HepG2 (cell line): ENCODE measurements around the gene MRFAP1L1. TPM values are rescaled to one million over a fixed set of nuclear protein-coding genes. Genes with fewer than 3 reads are reported as not detected.

Experiments used
- ERF ChIP-seq: IDR thresholded peaks from 2 replicates; pipeline ENCODE4 v1.6.1; 2018; ENCODE audit warnings: missing biosample characterization, missing genetic modification reagents
- GATA4 ChIP-seq: sonication (generic); IDR thresholded peaks from 2 replicates; pipeline ENCODE4 v1.6.1; 2016; ENCODE audit warnings: antibody characterized with exemption, low read depth, borderline replicate concordance
- GATAD2A ChIP-seq: IDR thresholded peaks from 2 replicates; pipeline ENCODE4 v1.6.1; 2016
- MIXL1 ChIP-seq: IDR thresholded peaks from 2 replicates; pipeline ENCODE4 v1.6.1; 2016
- NR3C1 ChIP-seq: sonication (generic); formaldehyde crosslinking; IDR thresholded peaks from 2 replicates; pipeline ENCODE4 v1.4.0; 2020; ENCODE audit warnings: missing genetic modification reagents
- PRPF4 ChIP-seq: fragments of 200-400 bp; formaldehyde crosslinking; IDR thresholded peaks from 2 replicates; pipeline ENCODE4 v1.6.1; 2016; ENCODE audit warnings: low read length, low read depth; ENCODE audit not compliant: poor library complexity, severe bottlenecking
- SKI ChIP-seq: fragments of 450-650 bp; IDR thresholded peaks from one replicate; pipeline ENCODE4 v1.6.1; 2018; ENCODE audit warnings: mild to moderate bottlenecking; ENCODE audit not compliant: partially characterized antibody
- TP53 ChIP-seq: sonication (generic); formaldehyde crosslinking; conservative IDR thresholded peaks from 2 replicates; pipeline ENCODE4 v1.4.0; 2020; ENCODE audit warnings: missing genetic modification reagents
- ZBTB21 ChIP-seq: sonication (generic); formaldehyde crosslinking; IDR thresholded peaks from 2 replicates; pipeline ENCODE4 v1.4.0; 2020; ENCODE audit warnings: missing genetic modification reagents
- ZMYM4 ChIP-seq: sonication (generic); formaldehyde crosslinking; IDR thresholded peaks from 2 replicates; pipeline ENCODE4 v1.8.1; 2023; ENCODE audit warnings: mild to moderate bottlenecking, missing genetic modification reagents
- ZNF569 ChIP-seq: sonication (generic); formaldehyde crosslinking; IDR thresholded peaks from 2 replicates; pipeline ENCODE4 v1.5.0; 2020; ENCODE audit warnings: mild to moderate bottlenecking, missing genetic modification reagents, moderate library complexity, borderline replicate concordance
- ZNF687 ChIP-seq: sonication (generic); formaldehyde crosslinking; IDR thresholded peaks from 2 replicates; pipeline ENCODE4 v1.5.1; 2020; ENCODE audit warnings: mild to moderate bottlenecking, missing genetic modification reagents, moderate library complexity
- ZNF879 ChIP-seq: sonication (generic); formaldehyde crosslinking; IDR thresholded peaks from 2 replicates; pipeline ENCODE4 v1.8.1; 2023; ENCODE audit warnings: missing genetic modification reagents
- ZSCAN25 ChIP-seq: sonication (generic); formaldehyde crosslinking; IDR thresholded peaks from 2 replicates; pipeline ENCODE4 v1.8.0; 2022; ENCODE audit warnings: mild to moderate bottlenecking, missing genetic modification reagents
- polyA plus RNA-seq, 8 experiments: library from polyadenylated mRNA; depleted of rRNA in 3 of 8; stranded (reverse) in 7 of 8; unstranded in 1 of 8; fragments of >200 nt; fragmentation: Illumina TruSeq in 4 of 8; extraction: Trizol in 4 of 8; gene quantifications; 2 replicates each; pipeline versions ENCODE4 v1.2.1 to v1.2.3, GENCODE V29; 2011 to 2016; ENCODE audit warnings: low read depth in 4 of 8, missing spikeins in 1 of 8, mixed read lengths in 1 of 8; ENCODE audit not compliant: insufficient read depth in 1 of 8
- total RNA-seq, 5 experiments: library from RNA; depleted of rRNA; stranded (reverse); fragments of >200 nt; fragmentation: Illumina TruSeq; extraction: Trizol; gene quantifications; 2 replicates each; pipeline ENCODE4 v1.2.3, GENCODE V29; 2016; ENCODE audit warnings: low read depth in 1 of 5
- TF ChIP-seq, protein P1 (sequence below): sonication (generic); formaldehyde crosslinking; IDR thresholded peaks from 2 replicates; pipeline ENCODE4 v1.4.0; 2020; ENCODE audit warnings: mild to moderate bottlenecking, low read depth, missing genetic modification reagents
- TF ChIP-seq, protein P2 (sequence below): sonication (generic); formaldehyde crosslinking; IDR thresholded peaks from 2 replicates; pipeline ENCODE4 v1.5.0; 2020; ENCODE audit warnings: mild to moderate bottlenecking, missing genetic modification reagents, borderline replicate concordance
- TF ChIP-seq, protein P3 (sequence below): sonication (generic); formaldehyde crosslinking; IDR thresholded peaks from 2 replicates; pipeline ENCODE4 v1.8.0; 2022; ENCODE audit warnings: missing genetic modification reagents, low read depth, mild to moderate bottlenecking, borderline replicate concordance
- TF ChIP-seq, protein P4 (sequence below): sonication (generic); formaldehyde crosslinking; IDR thresholded peaks from 2 replicates; pipeline ENCODE4 v1.5.1; 2020; ENCODE audit warnings: missing genetic modification reagents, mild to moderate bottlenecking, borderline replicate concordance
- TF ChIP-seq, protein P5 (sequence below): sonication (generic); formaldehyde crosslinking; IDR thresholded peaks from 2 replicates; pipeline ENCODE4 v1.5.0; 2020; ENCODE audit warnings: missing genetic modification reagents

MRFAP1L1 gene
- total and polyA plus RNA-seq, 2 of the 13 experiments (the other 11 are each of a cell fraction or from before 2014, with no cell fraction given) = 44.8 to 76.6 TPM

GRCh38 chr4:6688879-6689505 lies 20.7 kb downstream of the MRFAP1L1 start (continued):
- 0 out of 2 replicates have a peak, but pooled peaks have one; percentile 17 for TF ChIP-seq ZBTB21
- peak; percentile 61; the same call in 1 of the 2 replicates for TF ChIP-seq ZNF569
- TF ChIP-seq ZNF879 = 0 out of 2 replicates have a peak, but pooled peaks have one; percentile 77
- TF ChIP-seq ERF (CRISPR knock-in tag) = no peak; the same call in 1 of the 2 replicates
- TF ChIP-seq, protein P1, sequence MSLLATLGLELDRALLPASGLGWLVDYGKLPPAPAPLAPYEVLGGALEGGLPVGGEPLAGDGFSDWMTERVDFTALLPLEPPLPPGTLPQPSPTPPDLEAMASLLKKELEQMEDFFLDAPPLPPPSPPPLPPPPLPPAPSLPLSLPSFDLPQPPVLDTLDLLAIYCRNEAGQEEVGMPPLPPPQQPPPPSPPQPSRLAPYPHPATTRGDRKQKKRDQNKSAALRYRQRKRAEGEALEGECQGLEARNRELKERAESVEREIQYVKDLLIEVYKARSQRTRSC (CRISPR knock-in tag) = no peak
- TF ChIP-seq MIXL1 (CRISPR knock-in tag) = peak; percentile 6; the same call in 1 of the 2 replicates
- TF ChIP-seq ZSCAN25 = peak; percentile 46; the same call in 1 of the 2 replicates
- no peak for TF ChIP-seq NR3C1 (CRISPR knock-in tag)
- peak; percentile 43 for TF ChIP-seq SKI
- TF ChIP-seq GATAD2A (CRISPR knock-in tag) = peak; percentile 52
- peak; percentile 76 for TF ChIP-seq ZNF687 (CRISPR knock-in tag)
- peak; percentile 33; the same call in 1 of the 2 replicates for TF ChIP-seq ZMYM4 (CRISPR knock-in tag)
- TF ChIP-seq PRPF4 = no peak
- TF ChIP-seq, protein P2, sequence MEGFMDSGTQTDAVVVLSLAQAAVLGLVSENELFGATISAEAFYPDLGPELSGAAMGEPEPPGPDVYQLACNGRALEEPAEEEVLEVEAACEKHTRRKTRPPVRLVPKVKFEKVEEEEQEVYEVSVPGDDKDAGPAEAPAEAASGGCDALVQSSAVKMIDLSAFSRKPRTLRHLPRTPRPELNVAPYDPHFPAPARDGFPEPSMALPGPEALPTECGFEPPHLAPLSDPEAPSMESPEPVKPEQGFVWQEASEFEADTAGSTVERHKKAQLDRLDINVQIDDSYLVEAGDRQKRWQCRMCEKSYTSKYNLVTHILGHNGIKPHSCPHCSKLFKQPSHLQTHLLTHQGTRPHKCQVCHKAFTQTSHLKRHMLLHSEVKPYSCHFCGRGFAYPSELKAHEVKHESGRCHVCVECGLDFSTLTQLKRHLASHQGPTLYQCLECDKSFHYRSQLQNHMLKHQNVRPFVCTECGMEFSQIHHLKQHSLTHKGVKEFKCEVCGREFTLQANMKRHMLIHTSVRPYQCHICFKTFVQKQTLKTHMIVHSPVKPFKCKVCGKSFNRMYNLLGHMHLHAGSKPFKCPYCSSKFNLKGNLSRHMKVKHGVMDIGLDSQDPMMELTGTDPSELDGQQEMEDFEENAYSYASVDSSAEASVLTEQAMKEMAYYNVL = 0 out of 2 replicates have a peak, but pooled peaks have one; percentile 23
- 0 out of 2 replicates have a peak, but pooled peaks have one; percentile 27 for TF ChIP-seq TP53
- TF ChIP-seq, protein P3, sequence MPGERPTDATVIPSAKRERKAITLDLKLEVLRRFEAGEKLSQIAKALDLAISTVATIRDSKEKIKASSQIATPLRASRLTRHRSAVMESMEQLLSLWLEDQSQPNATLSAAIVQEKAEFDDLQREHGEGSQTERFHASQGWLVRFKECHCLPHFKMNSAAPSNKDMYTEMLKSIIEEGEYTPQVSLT (CRISPR knock-in tag) = no peak
- TF ChIP-seq GATA4 = peak; percentile 29; the same call in 1 of the 2 replicates
- TF ChIP-seq, protein P4, sequence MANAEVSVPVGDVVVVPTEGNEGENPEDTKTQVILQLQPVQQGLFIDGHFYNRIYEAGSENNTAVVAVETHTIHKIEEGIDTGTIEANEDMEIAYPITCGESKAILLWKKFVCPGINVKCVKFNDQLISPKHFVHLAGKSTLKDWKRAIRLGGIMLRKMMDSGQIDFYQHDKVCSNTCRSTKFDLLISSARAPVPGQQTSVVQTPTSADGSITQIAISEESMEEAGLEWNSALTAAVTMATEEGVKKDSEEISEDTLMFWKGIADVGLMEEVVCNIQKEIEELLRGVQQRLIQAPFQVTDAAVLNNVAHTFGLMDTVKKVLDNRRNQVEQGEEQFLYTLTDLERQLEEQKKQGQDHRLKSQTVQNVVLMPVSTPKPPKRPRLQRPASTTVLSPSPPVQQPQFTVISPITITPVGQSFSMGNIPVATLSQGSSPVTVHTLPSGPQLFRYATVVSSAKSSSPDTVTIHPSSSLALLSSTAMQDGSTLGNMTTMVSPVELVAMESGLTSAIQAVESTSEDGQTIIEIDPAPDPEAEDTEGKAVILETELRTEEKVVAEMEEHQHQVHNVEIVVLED (CRISPR knock-in tag) = peak; percentile 47; the same call in 1 of the 2 replicates
- TF ChIP-seq, protein P5, sequence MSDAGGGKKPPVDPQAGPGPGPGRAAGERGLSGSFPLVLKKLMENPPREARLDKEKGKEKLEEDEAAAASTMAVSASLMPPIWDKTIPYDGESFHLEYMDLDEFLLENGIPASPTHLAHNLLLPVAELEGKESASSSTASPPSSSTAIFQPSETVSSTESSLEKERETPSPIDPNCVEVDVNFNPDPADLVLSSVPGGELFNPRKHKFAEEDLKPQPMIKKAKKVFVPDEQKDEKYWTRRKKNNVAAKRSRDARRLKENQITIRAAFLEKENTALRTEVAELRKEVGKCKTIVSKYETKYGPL (CRISPR knock-in tag) = 0 out of 2 replicates have a peak, but pooled peaks have one; percentile 41
